Activated CD4-positive, alpha-beta T cell treated with anti-CD3 and anti-CD28 coated beads, Interleukin-2, amount 50 U/mL, for 24 hours (primary cell): ENCODE results near the gene VEPH1.

Source experiments
- DNase-seq, 2 donors: peaks; one replicate each; pipeline ENCODE4 v3.0.0-alpha.2; 2020; ENCODE audit warnings: low read depth in 1 of 2, low spot score in 1 of 2

Gene VEPH1

DNA sequence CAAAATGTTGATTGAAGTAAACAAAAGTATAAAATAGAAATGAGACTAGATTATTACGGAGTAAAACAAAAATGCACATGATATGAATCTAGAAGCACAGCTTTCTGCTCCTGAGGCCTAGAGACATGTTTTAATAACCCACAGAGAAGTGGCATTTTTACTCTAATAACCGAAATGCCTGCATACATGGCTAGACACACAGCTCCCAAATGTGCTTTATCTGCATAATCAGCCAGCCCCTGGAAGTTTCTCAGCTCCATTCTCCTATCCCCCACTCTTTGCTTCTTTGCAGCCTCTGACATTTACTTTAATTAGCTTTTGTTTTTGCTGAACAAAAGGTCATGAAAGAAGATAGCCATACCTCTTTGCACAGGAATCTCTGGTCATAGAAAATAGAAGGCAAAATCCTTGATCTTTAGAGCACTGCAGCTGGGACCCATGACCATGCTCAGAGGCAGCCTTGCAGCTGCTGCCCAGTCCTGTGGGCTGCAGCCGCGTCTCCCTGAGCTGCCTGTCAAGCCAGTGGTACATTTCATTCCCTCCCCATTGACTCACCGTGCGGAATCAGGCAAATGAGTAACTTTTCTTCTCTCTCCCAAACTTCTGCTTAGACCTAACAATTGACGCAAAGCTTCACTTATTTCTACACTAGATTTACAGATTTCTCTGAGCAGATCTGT is at the start of gene VEPH1:
Gene VEPH1, minus strand, starts transcription at position 501 of the 680 bp plus-strand sequence. CDS start 8,067 bp downstream, outside the sequence.
- no peak for DNase-seq

DNA sequence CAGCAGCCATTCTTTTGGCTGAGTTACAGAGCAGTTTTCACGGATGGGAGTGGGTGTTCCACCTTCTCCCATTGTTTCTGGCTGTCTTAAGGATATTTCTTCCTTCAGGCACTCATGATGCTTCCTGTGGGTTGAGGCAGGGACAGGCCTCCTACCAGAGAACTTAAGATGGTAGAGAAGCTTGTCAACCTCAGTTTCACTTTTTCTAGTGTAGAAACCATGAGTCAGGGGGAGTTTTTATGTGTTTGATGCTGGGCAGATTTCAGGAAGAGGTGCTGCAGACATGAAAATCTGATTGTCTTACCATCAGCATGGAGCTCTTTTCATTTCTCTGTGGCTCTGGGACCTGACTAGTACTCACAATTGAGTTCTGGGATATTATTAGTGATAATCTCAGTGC is 48.7 kb upstream of the VEPH1 start:
- DNase-seq = no peak

DNA sequence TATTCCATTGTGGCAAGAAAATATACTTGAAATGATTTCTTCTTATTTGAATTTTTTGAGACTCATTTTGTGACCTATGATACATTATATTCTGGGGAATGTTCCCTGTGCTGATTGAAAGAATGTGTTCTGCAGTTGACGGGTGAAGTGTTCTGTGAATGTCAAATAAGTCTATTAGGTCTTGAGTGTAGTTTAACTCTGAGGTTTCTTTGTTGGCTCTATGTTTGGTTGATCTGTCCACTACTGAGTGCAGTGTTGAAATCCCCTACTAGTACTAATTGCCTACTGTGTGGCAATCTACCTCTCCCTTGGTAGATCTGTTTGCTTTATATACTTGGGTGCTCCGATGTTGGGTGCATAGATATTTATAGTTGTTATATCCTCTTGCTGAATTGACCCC is 46.3 kb upstream of the VEPH1 start:
- DNase-seq = no peak

DNA sequence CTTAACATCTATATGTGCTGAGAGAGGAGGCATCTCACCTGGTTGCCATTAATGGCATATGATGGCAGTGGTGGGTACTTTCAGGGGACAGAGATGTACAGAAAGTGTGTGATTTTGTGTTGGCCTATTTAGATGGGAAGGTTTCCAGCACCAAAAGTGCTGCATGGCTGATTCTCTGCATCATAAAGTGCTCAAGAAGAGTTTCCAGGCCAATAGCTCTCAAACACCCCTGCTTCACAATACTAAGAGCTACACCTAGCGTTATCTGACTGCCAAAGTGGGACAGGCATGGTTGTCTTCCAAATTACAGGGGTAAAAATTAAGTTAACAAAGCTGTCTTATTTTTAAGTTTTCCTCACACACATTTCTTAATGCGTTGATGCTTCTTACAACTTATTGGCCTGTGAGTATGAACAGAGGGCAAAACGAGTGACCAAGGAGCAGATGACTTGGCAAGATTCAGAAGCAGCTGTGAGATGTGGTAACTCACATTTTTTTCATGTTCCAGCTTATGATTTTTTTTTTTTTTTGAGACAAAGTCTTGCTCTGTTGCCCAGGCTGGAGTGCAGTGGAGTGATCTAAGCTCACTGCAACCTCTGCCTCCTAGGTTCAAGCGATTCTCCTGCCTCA is 41.4 kb upstream of the VEPH1 start:
- no peak for DNase-seq

DNA sequence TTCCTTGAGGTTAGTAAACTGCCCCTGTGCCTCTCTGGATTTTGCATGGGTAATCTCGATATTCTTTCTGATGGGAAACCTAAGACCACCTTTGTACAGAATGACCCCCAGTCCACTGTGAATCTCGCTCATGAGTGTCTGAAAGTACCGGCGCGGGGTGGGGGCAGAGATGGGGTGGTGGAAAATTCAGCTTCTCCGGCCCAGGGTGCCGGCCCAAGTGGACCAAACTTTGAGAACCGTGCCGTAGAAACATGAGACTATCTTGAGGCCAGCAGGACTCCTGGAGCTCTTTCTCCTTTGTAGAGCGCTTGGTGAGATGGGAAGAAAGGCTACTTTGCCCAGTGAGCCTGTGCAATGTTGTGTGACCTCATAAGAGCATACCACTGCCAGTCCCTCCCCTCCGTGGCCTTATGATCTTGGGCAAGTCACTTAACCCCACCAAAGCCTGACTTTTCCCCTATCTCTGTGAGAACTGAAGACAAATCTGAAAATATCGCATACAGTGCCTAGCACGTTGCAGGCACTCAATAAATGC is 40.4 kb upstream of the VEPH1 start:
- no peak for DNase-seq

DNA sequence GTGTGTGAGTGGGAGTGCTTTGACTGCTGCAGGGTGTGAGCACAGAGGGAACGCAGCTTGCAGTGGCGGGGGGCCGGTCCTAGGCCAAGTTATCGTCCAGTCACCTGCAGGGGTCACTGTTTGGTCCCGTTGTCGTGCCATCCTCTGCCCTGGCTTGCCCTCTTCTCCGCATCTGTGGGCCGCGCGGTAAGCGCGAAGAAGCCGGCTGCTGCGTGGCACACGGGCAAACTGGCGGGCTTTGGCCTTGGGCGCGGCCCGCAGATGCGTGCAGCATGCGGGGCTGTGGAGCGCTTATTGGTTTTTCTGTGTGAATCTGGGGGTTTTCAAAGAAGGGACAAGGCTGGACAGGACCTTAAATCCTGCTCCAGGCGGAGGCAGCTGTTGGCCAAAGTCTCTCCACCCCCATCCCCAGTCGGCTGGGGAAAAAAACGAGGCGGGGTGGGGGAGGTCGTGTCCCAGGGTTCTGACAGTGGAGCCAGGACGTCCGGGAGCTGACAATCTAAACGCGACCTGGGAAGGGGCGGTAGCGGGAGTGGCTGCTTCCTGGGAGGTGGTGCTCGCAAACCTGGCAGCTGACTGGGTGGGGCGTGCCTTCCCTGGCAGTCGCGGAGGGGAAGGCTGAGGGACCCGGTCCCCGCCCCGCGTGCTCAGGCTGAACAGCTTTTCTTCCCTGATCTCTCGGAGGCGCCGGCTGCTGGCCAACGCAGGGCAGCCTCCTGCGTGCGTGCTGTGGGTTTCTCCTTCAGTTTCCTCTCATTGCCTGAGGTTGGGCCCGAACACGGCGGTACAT is 39.7 kb upstream of the VEPH1 start:
- no peak for DNase-seq

DNA sequence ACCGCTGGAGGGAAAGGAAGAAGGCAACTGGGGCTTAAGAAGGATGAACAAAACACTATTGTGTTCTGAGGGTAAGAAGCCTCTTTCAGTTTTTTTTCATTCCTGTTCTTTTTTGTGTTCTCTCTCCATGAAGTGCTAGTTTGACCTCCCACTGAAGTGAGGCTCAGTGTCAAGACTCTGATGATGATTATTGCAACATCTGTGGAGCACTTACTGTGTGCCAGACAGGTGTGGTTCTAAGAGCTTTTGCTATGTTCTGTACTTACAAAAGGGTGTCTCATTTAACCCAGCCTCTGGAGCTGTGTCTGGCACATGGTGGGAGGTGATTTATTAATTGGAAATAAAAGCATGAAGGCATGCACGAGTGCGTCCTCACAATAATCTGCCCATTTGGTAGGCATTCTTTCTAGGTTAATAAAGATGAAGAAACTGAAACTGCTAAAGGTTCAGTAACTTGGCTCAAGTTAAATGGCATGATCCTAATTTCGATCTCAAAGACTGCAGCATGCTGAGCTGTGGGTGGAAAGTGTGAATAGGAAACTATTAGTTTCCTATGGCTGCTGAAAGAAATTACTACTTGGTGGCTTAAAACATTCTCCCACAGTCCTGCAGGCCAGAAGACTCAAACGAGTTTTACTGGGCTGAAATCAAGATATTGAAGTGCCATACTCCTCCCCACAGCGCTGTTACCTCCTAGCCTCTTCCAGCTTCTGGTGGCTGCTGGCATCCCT is 38.5 kb upstream of the VEPH1 start:
- DNase-seq = no peak

DNA sequence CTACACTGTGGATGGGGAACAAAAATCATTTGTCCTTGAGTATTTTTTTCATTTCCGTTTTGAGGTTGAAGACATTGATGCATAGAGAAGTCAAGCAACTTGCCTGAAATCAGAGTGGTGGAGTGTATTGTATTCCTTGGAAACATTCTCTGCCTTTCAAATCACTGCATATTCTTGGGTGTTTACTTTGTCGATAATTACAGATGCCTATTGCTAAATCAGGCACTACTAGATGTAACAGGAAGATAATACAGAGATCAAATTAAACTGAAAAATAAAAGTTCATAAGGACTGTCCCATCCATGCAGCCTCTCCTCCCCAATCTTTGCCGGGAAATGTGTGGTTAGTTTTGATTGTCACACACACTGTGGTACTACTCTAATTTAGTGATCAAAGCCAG is 37.4 kb upstream of the VEPH1 start:
- DNase-seq = no peak

GRCh38 chr3:157535667-157536066 is 32.5 kb upstream of the VEPH1 start:
- no peak for DNase-seq

DNA sequence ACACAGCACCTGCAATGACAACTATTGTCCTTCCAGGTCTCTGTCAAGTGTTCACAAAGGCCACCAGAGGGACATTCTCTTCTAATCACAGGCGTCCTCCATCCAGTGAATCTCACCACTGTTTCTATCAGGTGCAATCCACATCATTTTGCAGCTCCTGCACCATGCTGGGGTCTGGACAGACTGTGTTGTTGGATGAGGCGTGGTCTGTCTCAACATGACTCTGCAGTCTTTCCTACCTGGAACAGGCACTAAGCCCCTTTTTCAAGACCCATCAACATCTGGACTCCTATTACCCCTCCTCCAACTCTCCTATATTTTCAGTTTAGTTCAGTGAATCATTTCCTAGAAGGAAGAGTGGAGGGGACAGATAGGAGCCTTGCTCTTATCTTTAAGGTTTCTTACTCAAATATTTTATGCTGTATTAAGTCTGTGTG is 31.5 kb upstream of the VEPH1 start:
- DNase-seq = no peak

DNA sequence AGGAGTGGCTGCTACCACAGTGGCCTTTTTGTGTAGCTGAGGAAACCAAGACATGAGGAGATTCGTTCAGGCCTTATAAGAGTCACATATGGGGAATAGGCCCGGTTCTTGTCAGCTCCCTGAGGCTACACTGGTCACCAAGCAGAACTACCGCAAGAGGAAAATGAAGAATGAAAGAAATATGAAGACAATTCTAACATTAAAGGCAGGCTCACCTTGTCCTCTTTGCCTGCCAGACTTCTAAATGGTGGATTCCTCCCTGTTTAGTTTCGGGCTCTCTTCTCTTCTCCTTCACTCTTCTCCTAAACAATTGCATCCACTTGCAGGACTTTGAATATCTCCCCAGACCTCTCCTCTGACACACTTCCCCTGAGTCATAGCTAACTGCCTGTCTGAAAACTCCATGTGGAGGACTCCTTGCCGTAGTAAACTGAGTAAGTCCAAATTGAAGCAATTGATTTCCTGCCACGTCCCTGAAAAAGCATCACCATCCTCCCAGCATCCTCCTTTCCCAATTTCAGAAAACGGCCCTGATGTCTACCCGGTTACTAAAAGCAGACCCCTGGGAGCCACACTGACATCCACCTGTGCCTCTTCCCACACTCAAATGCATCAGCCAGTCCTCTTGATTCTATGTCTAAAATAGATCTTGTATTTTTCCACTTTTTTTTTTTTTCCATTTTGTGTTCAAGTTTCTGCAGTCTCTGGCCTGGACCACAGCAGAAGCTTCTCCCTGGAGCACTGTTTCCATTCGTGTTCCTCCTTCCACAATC is 30.3 kb upstream of the VEPH1 start:
- no peak for DNase-seq

DNA sequence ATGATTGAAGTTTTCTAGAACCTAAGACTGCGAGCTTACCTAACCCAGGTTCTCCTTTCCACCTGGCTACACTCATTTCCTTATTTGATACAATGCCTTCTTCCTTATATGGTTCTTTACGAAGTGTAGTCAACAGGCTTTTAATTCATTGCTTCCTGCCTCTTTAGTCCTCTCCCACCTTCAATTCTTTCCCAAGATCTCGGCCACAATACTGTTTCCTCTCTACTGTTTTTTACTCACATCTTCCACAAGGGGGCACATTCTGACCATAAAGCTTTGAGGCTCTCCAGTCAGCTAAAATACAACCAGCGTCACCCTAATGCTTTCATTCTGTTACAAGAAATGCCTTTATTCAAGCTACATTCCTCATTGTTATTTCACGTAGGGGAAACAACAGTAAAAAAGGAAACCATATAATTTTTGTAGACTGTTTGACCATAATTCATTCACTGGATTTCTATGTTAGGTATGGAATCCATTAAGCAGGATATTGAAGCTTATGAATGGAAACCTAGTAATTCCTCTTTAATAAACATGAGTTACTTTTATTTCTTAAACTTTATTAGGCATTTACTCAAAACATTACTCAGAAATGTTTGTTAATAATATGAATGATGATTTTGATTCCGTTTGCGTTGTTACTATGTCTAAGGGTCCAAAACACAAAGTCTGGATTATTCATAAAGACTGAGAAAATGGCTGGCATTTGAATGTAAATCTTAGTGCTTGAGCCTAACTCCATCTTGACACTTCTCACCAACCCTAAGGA is 29.5 kb upstream of the VEPH1 start:
- peak in 1 of 2 donors; percentile 7 for DNase-seq

- DNase-seq = no peak
Observed at GRCh38 chr3:157531771-157532170, 28.6 kb upstream of the VEPH1 start.

DNA sequence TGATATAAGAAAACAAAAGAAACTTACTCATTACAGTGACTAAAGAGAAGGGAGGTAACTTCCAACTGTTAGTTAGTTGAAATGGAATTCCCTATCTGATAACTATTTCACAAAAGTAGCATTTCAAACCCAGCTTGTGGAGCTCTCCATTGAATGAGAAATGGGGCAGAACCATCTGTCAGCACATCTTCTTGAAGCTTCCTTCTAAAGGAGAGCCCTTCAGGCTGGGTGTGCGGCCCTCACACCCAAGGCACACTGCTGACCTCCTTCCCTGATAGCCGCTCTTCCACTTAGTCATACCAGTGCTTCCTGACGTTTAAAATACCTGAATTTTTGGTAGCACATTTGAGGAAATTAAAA is 28.1 kb upstream of the VEPH1 start:
- DNase-seq = no peak

- no peak for DNase-seq
Observed at GRCh38 chr3:157530637-157531300, 27.6 kb upstream of the VEPH1 start.

DNA sequence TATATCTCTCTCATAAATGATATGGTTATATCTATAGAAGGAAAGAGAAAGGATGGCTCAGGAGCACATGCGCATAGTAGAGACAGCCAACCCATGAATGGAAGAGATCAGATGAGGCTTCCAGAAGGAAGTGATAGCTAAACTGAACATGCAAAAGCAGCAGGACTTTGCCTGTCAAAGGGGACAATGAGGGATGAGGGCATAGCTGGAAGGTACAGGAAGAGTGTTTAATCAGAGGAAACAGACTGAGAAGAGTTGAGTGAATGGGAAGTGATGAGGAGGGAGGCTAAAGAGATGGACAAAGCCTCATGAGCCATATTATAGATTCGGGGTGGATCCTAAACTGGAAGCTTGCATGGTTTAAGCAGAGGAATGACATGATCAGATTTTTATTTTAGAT is 26.5 kb upstream of the VEPH1 start:
- no peak for DNase-seq

DNA sequence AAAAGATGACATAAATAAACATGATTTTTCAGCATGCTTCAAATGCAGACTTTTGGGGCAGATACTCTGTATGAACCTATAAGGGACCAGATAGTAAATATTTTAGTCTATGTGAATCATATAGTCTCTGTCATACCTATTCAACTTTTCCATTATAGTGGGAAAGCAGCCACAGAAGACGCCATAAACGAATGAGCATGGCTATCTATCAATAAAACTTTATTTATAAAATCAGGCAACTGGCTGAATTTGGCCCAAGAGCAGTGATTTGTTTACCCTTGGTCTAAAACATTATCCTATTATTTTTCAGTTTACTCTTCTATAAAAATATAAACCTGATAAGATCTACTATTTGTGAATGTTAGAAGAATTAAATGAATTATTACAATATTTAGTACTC is 25.9 kb upstream of the VEPH1 start:
- DNase-seq = no peak

- DNase-seq = no peak
Observed at GRCh38 chr3:157527131-157527881, 24.1 kb upstream of the VEPH1 start.

DNA sequence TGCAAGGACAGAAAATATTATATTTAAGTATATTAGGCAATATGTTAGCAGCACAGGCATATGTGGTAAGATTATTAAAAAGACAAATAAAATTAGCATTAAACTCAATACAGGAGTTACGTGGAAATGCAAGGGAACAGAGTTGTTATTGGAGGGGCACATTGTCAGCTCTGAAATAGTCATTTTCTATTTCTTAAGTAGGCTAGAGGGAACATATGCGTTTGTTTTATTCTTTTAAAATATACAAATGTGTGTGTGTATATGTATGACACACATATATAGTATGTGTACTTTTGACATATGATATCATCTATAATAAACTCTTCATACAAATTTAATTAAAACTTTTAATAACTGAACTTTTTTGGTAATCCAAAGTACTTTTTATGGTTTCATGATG is 22.8 kb upstream of the VEPH1 start:
- DNase-seq = no peak
